ENCODE data around the gene SIRPG.

DNA sequence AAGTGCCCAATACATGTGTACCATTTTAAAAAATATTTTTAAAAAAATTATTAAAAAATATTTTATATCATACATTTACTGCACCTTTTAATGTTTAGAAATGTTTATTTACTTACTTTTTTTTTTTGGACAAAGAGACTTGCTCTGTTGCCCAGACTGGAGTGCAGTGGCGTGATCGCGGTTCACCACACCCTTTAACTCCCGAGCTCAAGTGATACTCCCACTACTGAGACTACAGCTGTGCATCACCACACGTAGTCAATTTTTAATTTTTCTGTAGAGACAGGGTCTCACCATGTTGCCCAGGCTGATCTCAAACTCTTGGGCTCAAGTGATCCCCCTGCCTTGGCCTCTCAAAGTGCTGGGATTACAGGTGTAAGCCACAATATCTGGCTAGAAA is 9.2 kb upstream of the SIRPG start:
- TF ChIP-seq POLR2A (IDR thresholded peaks at IDR 0.05) = no peak
- TF ChIP-seq, protein P1, sequence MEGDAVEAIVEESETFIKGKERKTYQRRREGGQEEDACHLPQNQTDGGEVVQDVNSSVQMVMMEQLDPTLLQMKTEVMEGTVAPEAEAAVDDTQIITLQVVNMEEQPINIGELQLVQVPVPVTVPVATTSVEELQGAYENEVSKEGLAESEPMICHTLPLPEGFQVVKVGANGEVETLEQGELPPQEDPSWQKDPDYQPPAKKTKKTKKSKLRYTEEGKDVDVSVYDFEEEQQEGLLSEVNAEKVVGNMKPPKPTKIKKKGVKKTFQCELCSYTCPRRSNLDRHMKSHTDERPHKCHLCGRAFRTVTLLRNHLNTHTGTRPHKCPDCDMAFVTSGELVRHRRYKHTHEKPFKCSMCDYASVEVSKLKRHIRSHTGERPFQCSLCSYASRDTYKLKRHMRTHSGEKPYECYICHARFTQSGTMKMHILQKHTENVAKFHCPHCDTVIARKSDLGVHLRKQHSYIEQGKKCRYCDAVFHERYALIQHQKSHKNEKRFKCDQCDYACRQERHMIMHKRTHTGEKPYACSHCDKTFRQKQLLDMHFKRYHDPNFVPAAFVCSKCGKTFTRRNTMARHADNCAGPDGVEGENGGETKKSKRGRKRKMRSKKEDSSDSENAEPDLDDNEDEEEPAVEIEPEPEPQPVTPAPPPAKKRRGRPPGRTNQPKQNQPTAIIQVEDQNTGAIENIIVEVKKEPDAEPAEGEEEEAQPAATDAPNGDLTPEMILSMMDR (IDR thresholded peaks at IDR 0.05) = no peak

Measured in stomach (tissue), 4 donors.